ENCODE measurements around the gene SLFNL1.

SLFNL1 gene

DNA sequence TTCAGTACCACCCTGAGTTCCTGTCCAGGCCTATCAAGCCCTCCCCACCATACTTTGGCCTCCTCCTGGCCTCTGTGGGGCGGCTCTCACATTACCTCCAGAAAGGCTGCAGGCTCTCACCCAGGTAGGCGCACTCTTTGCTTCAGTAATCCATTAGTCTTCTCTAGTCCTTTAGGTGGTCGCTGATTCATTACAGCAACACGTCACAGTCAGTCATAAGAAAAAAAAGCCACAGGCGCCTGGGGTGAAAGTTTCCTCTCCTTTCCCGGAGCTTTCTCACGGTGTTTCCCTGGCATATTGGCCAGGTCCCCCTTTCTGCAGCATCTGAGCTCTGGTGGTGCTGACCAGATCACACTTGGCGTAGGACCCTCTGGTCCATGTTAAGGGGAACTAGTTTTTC is 12.1 kb downstream of the SLFNL1 start:
- H3K4me3 ChIP-seq (ENCODE audit: low read depth, low read length) = no peak overlapping the region
- in situ Hi-C loops (cut with HindIII; ENCODE audit: low sequenced_read_pairs) = no loop called here
- TF ChIP-seq CTCF (IDR thresholded peaks at IDR 0.05; ENCODE audit: low read depth, low read length) = no peak
- DNase-seq (ENCODE audit: low read depth, low spot score) = no peak

DNA sequence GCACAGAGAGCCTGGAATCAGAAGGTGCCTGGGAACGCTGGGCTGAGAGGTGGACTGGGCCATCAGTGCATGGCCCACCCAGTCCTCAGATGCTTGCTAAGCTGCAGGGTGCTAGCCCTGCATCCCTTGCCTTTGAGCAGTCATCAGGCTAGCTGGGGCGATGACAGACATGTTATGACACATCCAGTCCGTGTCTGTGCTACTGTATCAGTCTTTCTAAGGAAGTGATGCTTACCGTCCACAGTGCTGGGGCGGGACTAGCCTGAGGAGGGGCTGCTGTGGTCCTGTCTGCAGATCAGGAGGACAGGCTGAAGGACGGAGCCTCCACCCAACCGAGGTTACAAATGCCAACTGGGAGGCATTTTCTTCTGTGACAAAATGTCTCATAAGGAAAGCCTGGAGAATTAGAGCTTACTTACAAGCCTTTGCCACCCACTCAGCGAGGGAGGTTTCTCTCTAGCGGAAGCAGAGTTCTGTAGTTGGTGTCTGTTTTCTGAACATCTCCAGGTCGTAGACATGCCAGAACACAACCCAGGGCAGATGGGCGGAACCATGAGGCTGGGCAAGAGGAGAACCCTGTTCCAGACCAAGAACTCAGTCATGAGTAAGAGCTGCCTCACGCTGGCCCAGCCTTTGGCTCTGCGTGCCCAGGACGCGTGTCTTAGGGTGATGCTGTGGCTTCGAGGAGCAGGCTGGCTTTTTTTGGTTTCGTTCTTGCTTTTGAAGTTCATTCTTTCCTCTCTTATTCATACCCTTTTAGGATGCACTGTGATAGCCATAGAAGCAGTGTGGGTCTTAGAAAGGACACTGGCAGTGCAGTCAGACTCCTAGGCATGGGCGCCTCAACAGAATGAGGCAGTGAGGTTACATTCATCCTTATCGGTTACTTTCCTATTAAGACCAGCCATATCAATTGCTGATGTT is 14.3 kb downstream of the SLFNL1 start:
- no peak overlapping the region for H3K4me3 ChIP-seq (ENCODE audit: low read depth, low read length)
- in situ Hi-C loops (cut with HindIII; ENCODE audit: low sequenced_read_pairs) = no loop called here
- no peak for DNase-seq (ENCODE audit: low read depth, low spot score)
- no peak for TF ChIP-seq CTCF (IDR thresholded peaks at IDR 0.05; ENCODE audit: low read depth, low read length)

GRCh38 chr1:41005876-41006275 is 15.6 kb downstream of the SLFNL1 start:
- no peak for TF ChIP-seq CTCF (IDR thresholded peaks at IDR 0.05; ENCODE audit: low read depth, low read length)
- no peak overlapping the region for H3K4me3 ChIP-seq (ENCODE audit: low read depth, low read length)
- DNase-seq (ENCODE audit: low read depth, low spot score) = no peak
- in situ Hi-C loops (cut with HindIII; ENCODE audit: low sequenced_read_pairs) = no loop called here

DNA sequence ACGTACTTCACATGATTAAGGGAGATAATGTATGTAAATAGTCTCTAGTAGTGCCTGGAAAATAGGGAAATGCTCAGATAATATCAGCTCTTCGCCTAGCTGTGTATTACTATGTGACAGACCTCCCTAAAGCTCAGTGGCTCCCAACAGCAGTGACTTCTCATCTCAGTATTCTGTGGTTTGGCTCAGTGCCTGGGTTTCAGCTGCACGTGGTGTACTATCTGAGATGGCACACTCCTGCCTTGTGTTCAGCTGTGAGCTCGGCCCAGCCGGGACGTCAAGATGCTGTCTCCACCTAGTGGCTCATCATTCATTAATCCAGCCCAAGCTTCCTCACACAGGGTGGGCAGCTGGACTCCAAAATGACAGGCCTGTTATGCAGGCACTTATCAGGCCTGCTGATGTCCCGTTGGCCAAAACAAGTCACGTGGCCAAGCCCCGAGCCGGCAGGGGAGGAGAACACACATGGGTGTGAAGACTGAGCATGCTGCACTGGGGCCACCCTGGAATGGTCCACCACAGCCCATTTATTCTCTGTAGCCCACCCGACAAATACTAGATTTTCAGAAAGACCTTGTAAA is 17.8 kb downstream of the SLFNL1 start:
- TF ChIP-seq CTCF (IDR thresholded peaks at IDR 0.05; ENCODE audit: low read depth, low read length) = peak; percentile 59
- no peak overlapping the region for H3K4me3 ChIP-seq (ENCODE audit: low read depth, low read length)
- in situ Hi-C loops (cut with HindIII; ENCODE audit: low sequenced_read_pairs) = no loop called here
- peak; percentile 98 for DNase-seq (ENCODE audit: low read depth, low spot score)

DNA sequence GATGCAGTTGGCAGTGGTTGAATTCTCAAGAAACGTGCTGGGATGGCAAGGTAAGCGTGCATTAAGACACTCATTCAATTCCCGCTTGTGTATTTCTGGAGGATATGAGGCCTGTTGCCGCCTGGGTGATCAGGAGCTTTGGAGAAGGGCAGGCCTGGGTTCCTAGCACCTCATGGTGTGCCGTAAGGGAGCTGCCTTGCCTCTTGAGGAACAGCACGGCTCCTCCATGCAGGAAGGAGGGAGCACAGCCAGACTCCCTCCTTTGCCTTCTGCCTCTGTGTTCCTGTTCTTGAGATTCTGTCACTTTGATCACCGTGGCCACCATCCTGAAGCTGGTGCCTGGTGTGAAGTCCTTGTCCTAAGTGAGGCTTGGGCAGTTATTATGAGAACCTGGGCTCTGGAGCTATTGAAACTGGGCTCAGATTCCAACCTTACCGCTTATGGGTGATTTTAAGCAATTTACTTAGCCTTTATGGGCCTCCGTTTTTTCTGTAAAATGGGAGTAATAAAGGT is 18.3 kb downstream of the SLFNL1 start:
- no peak for TF ChIP-seq CTCF (IDR thresholded peaks at IDR 0.05; ENCODE audit: low read depth, low read length)
- no peak for DNase-seq (ENCODE audit: low read depth, low spot score)
- H3K4me3 ChIP-seq (ENCODE audit: low read depth, low read length) = no peak overlapping the region
- in situ Hi-C loops (cut with HindIII; ENCODE audit: low sequenced_read_pairs) = no loop called here

GRCh38 chr1:40998668-40999067 is 22.9 kb downstream of the SLFNL1 start:
- in situ Hi-C loops (cut with HindIII; ENCODE audit: low sequenced_read_pairs) = no loop called here
- no peak overlapping the region for H3K4me3 ChIP-seq (ENCODE audit: low read depth, low read length)
- DNase-seq (ENCODE audit: low read depth, low spot score) = no peak
- TF ChIP-seq CTCF (IDR thresholded peaks at IDR 0.05; ENCODE audit: low read depth, low read length) = no peak

All from astrocyte of the spinal cord (primary cell).